GM19324 (cell line): ENCODE results near the gene MAPK12.

Experiments used
- ATAC-seq: cut with Tn5 transposase; IDR thresholded peaks from one replicate; pipeline ENCODE4 v1.9.1; 2021; ENCODE audit warnings: mild to moderate bottlenecking, moderate library complexity; ENCODE audit not compliant: unreplicated experiment, low FRiP score

Gene MAPK12

GRCh38 chr22:50253046-50253915 is 8.2 kb downstream of the MAPK12 start:
- ATAC-seq, result no peak

- no peak for ATAC-seq
Observed at GRCh38 chr22:50252082-50253045, 9.1 kb downstream of the MAPK12 start.

GRCh38 chr22:50251477-50252081 is 9.9 kb downstream of the MAPK12 start:
- ATAC-seq, result no peak

- peak; percentile 55 for ATAC-seq
Observed at GRCh38 chr22:50250555-50251476, 10.7 kb downstream of the MAPK12 start, which contains the start of gene HDAC10. Gene HDAC10, minus strand, starts transcription at chr22:50251265. Its CDS starts 233 bp downstream, at chr22:50251032.

- no peak for ATAC-seq
Observed at GRCh38 chr22:50250249-50250554, 11.3 kb downstream of the MAPK12 start.

- no peak for ATAC-seq
Observed at GRCh38 chr22:50249341-50250248, 11.9 kb downstream of the MAPK12 start.

GRCh38 chr22:50248196-50249081 is 13.0 kb downstream of the MAPK12 start:
- no peak for ATAC-seq

- ATAC-seq, result no peak
Observed at GRCh38 chr22:50247748-50248147, 13.7 kb downstream of the MAPK12 start.

- ATAC-seq, result no peak
Observed at GRCh38 chr22:50246242-50247175, 15.0 kb downstream of the MAPK12 start.

GRCh38 chr22:50245214-50246072 is 16.0 kb downstream of the MAPK12 start:
- peak; percentile 7 for ATAC-seq

- ATAC-seq, result peak; percentile 78
Observed at GRCh38 chr22:50244420-50245213, 16.9 kb downstream of the MAPK12 start, which contains the start of gene TUBGCP6. Gene TUBGCP6, minus strand, starts transcription at chr22:50245023. Its CDS starts 564 bp downstream, at chr22:50244459.

GRCh38 chr22:50243685-50244419 is 17.6 kb downstream of the MAPK12 start:
- no peak for ATAC-seq

- ATAC-seq, result no peak
Observed at GRCh38 chr22:50242406-50242949, 19.0 kb downstream of the MAPK12 start.

- no peak for ATAC-seq
Observed at GRCh38 chr22:50238755-50239154, 22.7 kb downstream of the MAPK12 start.
